ENCODE data around the gene COL23A1.

COL23A1 gene

GRCh38 chr5:178211095-178212048 is 378.8 kb downstream of the COL23A1 start:
- no peak overlapping the region for H3K4me3 ChIP-seq (ENCODE audit: low read length)
- DNase-seq (ENCODE audit: low read depth, low spot score) = no peak

GRCh38 chr5:178210686-178211085 is 379.5 kb downstream of the COL23A1 start:
- no peak for DNase-seq (ENCODE audit: low read depth, low spot score)
- no peak overlapping the region for H3K4me3 ChIP-seq (ENCODE audit: low read length)

GRCh38 chr5:178210073-178210535 is 380.1 kb downstream of the COL23A1 start:
- no peak overlapping the region for H3K4me3 ChIP-seq (ENCODE audit: low read length)
- no peak for DNase-seq (ENCODE audit: low read depth, low spot score)

GRCh38 chr5:178209334-178210072 is 380.7 kb downstream of the COL23A1 start:
- no peak overlapping the region for H3K4me3 ChIP-seq (ENCODE audit: low read length)
- no peak for DNase-seq (ENCODE audit: low read depth, low spot score)

- DNase-seq (ENCODE audit: low read depth, low spot score) = no peak
- no peak overlapping the region for H3K4me3 ChIP-seq (ENCODE audit: low read length)
These were observed 381.5 kb downstream of the COL23A1 start for GRCh38 chr5:178208540-178209227.

GRCh38 chr5:178207917-178208280 is 382.3 kb downstream of the COL23A1 start:
- no peak for DNase-seq (ENCODE audit: low read depth, low spot score)
- H3K4me3 ChIP-seq (ENCODE audit: low read length) = no peak overlapping the region

- no peak overlapping the region for H3K4me3 ChIP-seq (ENCODE audit: low read length)
- no peak for DNase-seq (ENCODE audit: low read depth, low spot score)
These were observed 382.8 kb downstream of the COL23A1 start for GRCh38 chr5:178207183-178207916.

GRCh38 chr5:178206166-178207101 is 383.8 kb downstream of the COL23A1 start:
- DNase-seq (ENCODE audit: low read depth, low spot score) = peak; percentile 50
- H3K4me3 ChIP-seq (ENCODE audit: low read length) = peak overlapping the region; percentile 80

GRCh38 chr5:178205749-178206047 is 384.5 kb downstream of the COL23A1 start:
- DNase-seq (ENCODE audit: low read depth, low spot score) = no peak
- peak overlapping the region; percentile 80 for H3K4me3 ChIP-seq (ENCODE audit: low read length)

- DNase-seq (ENCODE audit: low read depth, low spot score) = peak; percentile 52
- peak overlapping the region; percentile 80 for H3K4me3 ChIP-seq (ENCODE audit: low read length)
These were observed 385.1 kb downstream of the COL23A1 start for GRCh38 chr5:178204935-178205748.

- peak within 1 kb of the TSS; percentile 80 for H3K4me3 ChIP-seq (ENCODE audit: low read length)
- DNase-seq (ENCODE audit: low read depth, low spot score) = peak; percentile 95
These were observed 385.8 kb downstream of the COL23A1 start, which contains the start of gene HNRNPAB for GRCh38 chr5:178204182-178204934. HNRNPAB (plus strand) TSS chr5:178204533; CDS start chr5:178204838, 305 bp downstream.

- no peak for DNase-seq (ENCODE audit: low read depth, low spot score)
- H3K4me3 ChIP-seq (ENCODE audit: low read length) = peak overlapping the region; percentile 80
These were observed 386.5 kb downstream of the COL23A1 start for GRCh38 chr5:178203670-178204181.

- no peak for DNase-seq (ENCODE audit: low read depth, low spot score)
- H3K4me3 ChIP-seq (ENCODE audit: low read length) = no peak overlapping the region
These were observed 387.7 kb downstream of the COL23A1 start for GRCh38 chr5:178202541-178202940.

GRCh38 chr5:178201927-178202235 is 388.3 kb downstream of the COL23A1 start:
- no peak for DNase-seq (ENCODE audit: low read depth, low spot score)
- H3K4me3 ChIP-seq (ENCODE audit: low read length) = no peak overlapping the region

- H3K4me3 ChIP-seq (ENCODE audit: low read length) = no peak overlapping the region
- no peak for DNase-seq (ENCODE audit: low read depth, low spot score)
These were observed 388.8 kb downstream of the COL23A1 start for GRCh38 chr5:178201221-178201926.
